ENCODE results near the gene CFAP52. TPM values are rescaled to one million over a fixed set of nuclear protein-coding genes. Genes with fewer than 3 reads are reported as not detected.
A peak's percentile ranks its signal among the peaks of the same experiment; 100 is the strongest.
"Not testable (repeated sequence)": the region's sequence is repeated elsewhere in the genome, so short reads cannot be mapped to it uniquely, and the experiment has no call there.

Gene CFAP52
- total RNA-seq, 2 donors from 2014 or later = not detected

DNA sequence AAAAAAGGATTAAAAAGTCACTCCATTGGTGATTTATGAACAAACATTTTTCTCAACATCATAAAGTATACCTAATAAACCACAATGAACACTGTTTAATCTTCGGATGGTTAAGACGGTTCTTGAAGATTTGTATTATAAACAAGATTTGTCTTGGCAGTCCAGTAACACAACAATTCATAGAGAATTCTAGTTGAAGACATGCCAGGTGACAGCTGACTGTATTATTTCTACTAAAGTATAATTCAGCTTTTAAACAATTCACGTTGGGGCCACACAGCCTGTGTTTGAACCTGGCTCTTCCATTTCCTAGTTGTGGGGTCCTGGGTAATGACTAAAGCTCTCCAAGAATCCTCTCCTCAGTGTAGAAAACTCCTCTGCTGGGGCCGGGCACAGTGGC, 22.8 kb upstream of the CFAP52 start:
- no peak for ATAC-seq
- H3K27ac Mint-ChIP-seq = no peak overlapping the region
- no peak for DNase-seq
- H3K9me3 ChIP-seq (ENCODE audit: control insufficient read depth, low read length, poor library complexity, severe bottlenecking) = no peaks in the 10 kb centered on the region
- peaks cover 6% of the 10 kb centered on the region for H3K4me1 Mint-ChIP-seq
- H3K36me3 Mint-ChIP-seq (ENCODE audit: low read depth) = no peaks in the 10 kb centered on the region
- no peaks in the 10 kb centered on the region for H3K27me3 Mint-ChIP-seq
- no peak overlapping the region for H3K4me3 Mint-ChIP-seq

DNA sequence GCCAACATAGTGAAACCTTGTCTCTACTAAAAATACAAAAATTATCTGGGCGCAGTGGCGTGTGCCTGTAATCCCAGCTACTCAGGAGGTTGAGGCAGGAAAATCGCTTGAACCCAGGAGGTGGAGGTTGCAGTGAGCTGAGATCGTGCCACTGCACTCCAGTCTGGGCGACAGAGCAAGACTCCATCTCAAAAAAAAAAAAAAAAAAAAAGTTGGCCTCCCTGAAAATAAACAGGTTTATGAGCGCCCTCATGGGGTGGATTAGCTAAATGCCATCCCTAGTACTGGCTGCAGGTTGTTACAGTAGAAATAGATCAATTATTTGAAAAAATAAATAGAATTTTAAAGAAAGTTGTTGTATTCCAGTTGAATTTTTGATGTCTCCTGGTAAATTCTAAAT, 21.7 kb upstream of the CFAP52 start:
- H3K27ac Mint-ChIP-seq; H3K27me3 Mint-ChIP-seq; H3K4me3 Mint-ChIP-seq; H3K36me3 Mint-ChIP-seq (ENCODE audit: low read depth); H3K4me1 Mint-ChIP-seq; H3K9me3 ChIP-seq (ENCODE audit: control insufficient read depth, low read length, poor library complexity, severe bottlenecking): not testable (repeated sequence)
- ATAC-seq (peak; percentile 55), DNase-seq (peak in 1 of 3 donors; percentile 18)

GRCh38 chr17:9557161-9557755, 19.2 kb upstream of the CFAP52 start:
- Mint-ChIP-seq H3K4me3 (no peak overlapping the region), H3K27me3 (no peaks in the 10 kb centered on the region), H3K36me3 (ENCODE audit: low read depth) (peaks cover under 1% of the 10 kb centered on the region), H3K4me1 (peaks cover 3% of the 10 kb centered on the region), H3K27ac (no peak overlapping the region)
- no peak for ATAC-seq
- no peak for DNase-seq
- no peaks in the 10 kb centered on the region for H3K9me3 ChIP-seq (ENCODE audit: control insufficient read depth, low read length, poor library complexity, severe bottlenecking)

GRCh38 chr17:9557857-9558256, 18.6 kb upstream of the CFAP52 start:
- ATAC-seq (no peak), DNase-seq (no peak)
- Mint-ChIP-seq H3K36me3 (ENCODE audit: low read depth) (peaks cover 2% of the 10 kb centered on the region), H3K27me3 (no peaks in the 10 kb centered on the region), H3K27ac (no peak overlapping the region), H3K4me3 (no peak overlapping the region), H3K4me1 (peaks cover 6% of the 10 kb centered on the region)
- no peaks in the 10 kb centered on the region for H3K9me3 ChIP-seq (ENCODE audit: control insufficient read depth, low read length, poor library complexity, severe bottlenecking)

DNA sequence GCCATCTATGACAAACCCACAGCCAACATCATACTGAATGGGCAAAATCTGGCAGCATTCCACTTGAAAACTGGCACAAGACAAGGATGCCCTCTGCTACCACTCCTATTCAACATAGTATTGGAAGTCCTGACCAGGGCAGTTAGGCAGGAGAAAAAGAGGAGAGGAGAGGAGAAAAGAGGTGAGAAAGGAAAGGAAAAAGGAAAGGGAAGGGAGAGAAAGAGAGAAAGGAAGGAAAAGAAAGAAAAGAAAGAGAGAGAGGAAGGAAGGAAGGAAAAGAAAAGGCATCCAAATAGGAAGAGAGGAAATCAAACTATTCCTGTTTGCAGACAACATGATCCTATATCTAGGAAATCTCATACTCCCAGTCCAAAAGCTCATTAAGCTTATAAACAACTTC, 12.3 kb upstream of the CFAP52 start:
- peaks cover 6% of the 10 kb centered on the region for H3K36me3 Mint-ChIP-seq (ENCODE audit: low read depth)
- no peak overlapping the region for H3K4me3 Mint-ChIP-seq
- DNase-seq (no peak), ATAC-seq (no peak)
- H3K27me3 Mint-ChIP-seq = no peaks in the 10 kb centered on the region
- H3K4me1 Mint-ChIP-seq = peaks cover 28% of the 10 kb centered on the region
- H3K27ac Mint-ChIP-seq = peak overlapping the region; percentile 95
- H3K9me3 ChIP-seq (ENCODE audit: control insufficient read depth, low read length, poor library complexity, severe bottlenecking) = no peaks in the 10 kb centered on the region

DNA sequence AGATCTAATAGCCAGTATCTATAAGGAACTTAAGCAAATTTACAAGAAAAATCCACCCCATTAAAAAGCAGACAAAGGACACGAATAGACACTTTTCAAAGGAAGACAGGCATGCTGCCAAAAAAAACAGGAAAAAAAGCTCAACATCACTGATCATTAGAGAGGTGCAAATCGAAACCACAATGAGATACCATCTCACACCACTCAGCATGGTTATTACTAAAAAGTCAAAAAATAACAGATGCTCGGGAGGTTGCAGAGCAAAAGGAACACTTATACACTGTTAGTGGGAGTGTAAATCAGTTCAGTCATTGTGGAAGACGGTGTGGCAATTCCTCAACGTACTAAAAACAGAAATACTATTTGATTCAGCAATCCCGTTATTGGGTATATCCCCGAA, 10.4 kb upstream of the CFAP52 start:
- no peaks in the 10 kb centered on the region for H3K27me3 Mint-ChIP-seq
- H3K36me3 Mint-ChIP-seq (ENCODE audit: low read depth) = peaks cover 6% of the 10 kb centered on the region
- no peaks in the 10 kb centered on the region for H3K9me3 ChIP-seq (ENCODE audit: control insufficient read depth, low read length, poor library complexity, severe bottlenecking)
- H3K4me1 Mint-ChIP-seq = peaks cover 30% of the 10 kb centered on the region
- DNase-seq (no peak), ATAC-seq (peak; percentile 50)
- peak overlapping the region; percentile 95 for H3K27ac Mint-ChIP-seq
- peak overlapping the region; percentile 92 for H3K4me3 Mint-ChIP-seq

- H3K9me3 ChIP-seq (ENCODE audit: control insufficient read depth, low read length, poor library complexity, severe bottlenecking); H3K27me3 Mint-ChIP-seq; H3K4me3 Mint-ChIP-seq; H3K36me3 Mint-ChIP-seq (ENCODE audit: low read depth); ATAC-seq; DNase-seq: not testable (repeated sequence)
- Mint-ChIP-seq H3K4me1 (peaks cover 30% of the 10 kb centered on the region), H3K27ac (peak overlapping the region; percentile 95)
These were observed 9.7 kb upstream of the CFAP52 start for GRCh38 chr17:9566739-9567138.

GRCh38 chr17:9568004-9568403, 8.4 kb upstream of the CFAP52 start:
- H3K36me3 Mint-ChIP-seq (ENCODE audit: low read depth) = peaks cover 4% of the 10 kb centered on the region

GRCh38 chr17:9568957-9569588, 7.4 kb upstream of the CFAP52 start:
- no peaks in the 10 kb centered on the region for H3K9me3 ChIP-seq (ENCODE audit: control insufficient read depth, low read length, poor library complexity, severe bottlenecking)
- no peak overlapping the region for H3K27ac Mint-ChIP-seq
- H3K4me1 Mint-ChIP-seq = peaks cover 30% of the 10 kb centered on the region
- no peak overlapping the region for H3K4me3 Mint-ChIP-seq
- no peaks in the 10 kb centered on the region for H3K27me3 Mint-ChIP-seq
- H3K36me3 Mint-ChIP-seq (ENCODE audit: low read depth) = peaks cover under 1% of the 10 kb centered on the region
- DNase-seq (no peak), ATAC-seq (no peak)

More at GRCh38 chr17:9568004-9568403, 8.4 kb upstream of the CFAP52 start:
- no peaks in the 10 kb centered on the region for H3K9me3 ChIP-seq (ENCODE audit: control insufficient read depth, low read length, poor library complexity, severe bottlenecking)
- ATAC-seq = no peak
- Mint-ChIP-seq H3K4me1 (peaks cover 29% of the 10 kb centered on the region), H3K27me3 (no peaks in the 10 kb centered on the region), H3K4me3 (no peak overlapping the region), H3K27ac (no peak overlapping the region)
- DNase-seq = no peak

- DNase-seq (no peak), ATAC-seq (no peak)
- Mint-ChIP-seq H3K4me3 (no peak overlapping the region), H3K36me3 (ENCODE audit: low read depth) (no peaks in the 10 kb centered on the region), H3K4me1 (peaks cover 23% of the 10 kb centered on the region), H3K27me3 (no peaks in the 10 kb centered on the region), H3K27ac (peak overlapping the region; percentile 51)
- H3K9me3 ChIP-seq (ENCODE audit: control insufficient read depth, low read length, poor library complexity, severe bottlenecking) = no peaks in the 10 kb centered on the region
These were observed 5.2 kb upstream of the CFAP52 start for GRCh38 chr17:9571201-9571600.

GRCh38 chr17:9575381-9576101, 901 bp upstream of the CFAP52 start, which contains the start of gene STX8:
Gene STX8, minus strand, starts transcription at chr17:9575820. Its CDS starts 12 bp downstream, at chr17:9575808.
- ATAC-seq = peak; percentile 76
- Mint-ChIP-seq H3K27me3 (no peaks in the 10 kb centered on the region), H3K36me3 (ENCODE audit: low read depth) (no peaks in the 10 kb centered on the region), H3K4me3 (peak within 1 kb of the TSS; percentile 96), H3K4me1 (peaks cover 28% of the 10 kb centered on the region), H3K27ac (peak within 1 kb of the TSS; percentile 93)
- no peaks in the 10 kb centered on the region for H3K9me3 ChIP-seq (ENCODE audit: control insufficient read depth, low read length, poor library complexity, severe bottlenecking)
- DNase-seq = peak; percentile 59

GRCh38 chr17:9577373-9577709, 899 bp downstream of the CFAP52 start:
- Mint-ChIP-seq H3K27me3 (no peaks in the 10 kb centered on the region), H3K36me3 (ENCODE audit: low read depth) (no peaks in the 10 kb centered on the region), H3K4me1 (peaks cover 27% of the 10 kb centered on the region), H3K4me3 (peak overlapping the region; percentile 96), H3K27ac (no peak overlapping the region)
- DNase-seq (no peak), ATAC-seq (no peak)
- no peaks in the 10 kb centered on the region for H3K9me3 ChIP-seq (ENCODE audit: control insufficient read depth, low read length, poor library complexity, severe bottlenecking)

DNA sequence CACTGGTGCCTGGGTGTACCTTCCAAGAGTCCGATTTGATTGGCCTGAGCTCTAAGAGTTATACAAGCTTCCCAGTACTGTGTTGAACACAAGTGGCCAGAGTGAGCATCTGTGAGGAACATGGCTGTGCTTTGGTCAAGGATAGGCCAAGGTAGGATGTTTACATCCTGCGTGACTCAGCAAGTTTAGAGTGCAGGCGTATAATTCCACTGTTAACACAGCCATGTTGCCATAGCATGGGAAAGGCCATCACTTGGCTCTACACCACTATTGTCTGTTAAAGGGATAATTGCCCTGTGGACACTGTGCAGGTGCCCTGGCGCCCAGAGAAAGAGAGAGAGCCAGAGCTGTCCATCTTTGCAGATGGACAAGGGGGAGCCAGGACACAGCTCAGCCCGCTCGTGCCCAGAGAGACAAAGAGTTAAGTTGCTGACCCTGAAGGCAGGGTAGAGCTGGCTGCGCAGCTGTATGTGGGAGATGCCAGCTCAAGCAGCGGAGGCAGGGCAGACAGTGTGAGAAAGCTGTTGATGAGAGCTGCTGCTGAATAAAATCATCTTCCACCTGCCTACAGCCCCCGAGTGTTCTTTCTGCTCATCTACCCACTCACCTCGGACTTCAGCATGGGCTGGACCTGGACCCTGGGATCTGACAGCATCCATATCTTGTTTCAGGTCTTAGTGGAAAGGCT, 11.7 kb downstream of the CFAP52 start:
- H3K36me3 Mint-ChIP-seq (ENCODE audit: low read depth) = no peaks in the 10 kb centered on the region
- H3K27ac Mint-ChIP-seq = no peak overlapping the region
- peaks cover 4% of the 10 kb centered on the region for H3K9me3 ChIP-seq (ENCODE audit: control insufficient read depth, low read length, poor library complexity, severe bottlenecking)
- no peak for DNase-seq
- no peak for ATAC-seq
- no peaks in the 10 kb centered on the region for H3K4me1 Mint-ChIP-seq
- H3K27me3 Mint-ChIP-seq = peaks cover 17% of the 10 kb centered on the region
- no peak overlapping the region for H3K4me3 Mint-ChIP-seq

All from T-helper 17 cell (primary cell).